ENCODE measurements around the gene PRR22.
"Not testable (repeated sequence)": the region's sequence is repeated elsewhere in the genome, so short reads cannot be mapped to it uniquely, and the experiment has no call there.

The PRR22 gene

DNA sequence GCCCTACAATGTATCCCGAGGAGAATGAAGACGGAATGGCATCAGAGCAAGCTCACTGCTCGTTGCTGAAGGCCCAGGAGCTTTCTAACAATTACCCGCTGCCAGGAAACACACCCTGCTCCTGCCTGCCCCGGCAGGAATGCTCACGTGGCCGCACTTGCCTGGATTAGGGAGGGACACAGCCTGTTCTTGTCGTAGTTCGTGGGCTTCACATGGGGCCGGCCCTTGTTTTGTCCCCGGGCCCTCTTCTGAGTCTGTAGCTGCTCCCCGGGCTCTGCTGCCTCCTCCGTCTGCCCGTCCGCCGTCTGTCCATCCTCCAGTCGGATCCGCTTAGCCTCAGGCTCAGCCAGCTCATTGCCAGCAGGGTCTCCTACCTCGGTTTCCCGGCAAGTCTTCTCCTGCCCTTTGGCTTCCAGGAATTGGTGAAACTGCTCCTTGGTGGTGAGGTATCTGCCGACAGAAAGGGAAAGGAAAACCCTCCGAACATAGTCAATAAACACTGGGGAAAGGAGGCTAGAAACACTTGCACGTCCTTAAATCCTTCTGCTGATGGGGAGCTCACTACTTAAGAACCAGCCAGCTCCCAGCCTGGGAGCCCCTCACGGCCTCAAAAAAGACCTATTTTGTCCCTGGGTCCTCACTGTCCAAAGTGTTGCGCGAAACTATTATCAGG lies 5.5 kb upstream of the PRR22 start:
- Mint-ChIP-seq H3K4me3 (peak overlapping the region; percentile 98), H3K4me1 (peaks cover 14% of the 10 kb centered on the region), H3K36me3 (ENCODE audit: low read depth) (peaks cover 37% of the 10 kb centered on the region), H3K9me3 (no peaks in the 10 kb centered on the region), H3K27ac (peak overlapping the region; percentile 100), H3K27me3 (peaks cover 3% of the 10 kb centered on the region)
- DNase-seq = no peak
- ATAC-seq = no peak

DNA sequence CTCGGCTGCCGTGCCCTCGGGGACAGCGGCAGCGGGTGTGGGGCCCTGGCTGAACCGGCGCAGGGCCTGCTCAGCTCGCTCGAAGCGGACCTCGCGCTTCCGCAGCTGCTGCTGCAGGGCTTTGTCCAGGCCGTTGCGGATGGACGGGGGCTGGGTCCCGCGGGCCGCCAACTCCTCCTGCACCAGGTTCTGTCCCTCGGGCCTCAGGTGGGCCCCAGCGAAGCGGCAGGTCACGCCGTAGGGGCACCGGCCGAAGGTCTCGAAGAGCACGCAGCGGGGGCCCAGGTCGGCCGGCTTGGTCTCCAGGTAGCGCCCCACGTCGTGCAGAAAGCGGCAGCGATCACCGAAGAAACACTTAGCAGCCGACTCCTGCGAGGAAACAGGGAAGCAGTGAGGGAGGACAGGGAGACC lies 4.8 kb upstream of the PRR22 start:
- H3K36me3 Mint-ChIP-seq (ENCODE audit: low read depth) = peaks cover 37% of the 10 kb centered on the region
- H3K27ac Mint-ChIP-seq = no peak overlapping the region
- peaks cover 14% of the 10 kb centered on the region for H3K4me1 Mint-ChIP-seq
- ATAC-seq (no peak), DNase-seq (no peak)
- peak overlapping the region; percentile 98 for H3K4me3 Mint-ChIP-seq
- peaks cover 3% of the 10 kb centered on the region for H3K27me3 Mint-ChIP-seq
- no peaks in the 10 kb centered on the region for H3K9me3 Mint-ChIP-seq

DNA sequence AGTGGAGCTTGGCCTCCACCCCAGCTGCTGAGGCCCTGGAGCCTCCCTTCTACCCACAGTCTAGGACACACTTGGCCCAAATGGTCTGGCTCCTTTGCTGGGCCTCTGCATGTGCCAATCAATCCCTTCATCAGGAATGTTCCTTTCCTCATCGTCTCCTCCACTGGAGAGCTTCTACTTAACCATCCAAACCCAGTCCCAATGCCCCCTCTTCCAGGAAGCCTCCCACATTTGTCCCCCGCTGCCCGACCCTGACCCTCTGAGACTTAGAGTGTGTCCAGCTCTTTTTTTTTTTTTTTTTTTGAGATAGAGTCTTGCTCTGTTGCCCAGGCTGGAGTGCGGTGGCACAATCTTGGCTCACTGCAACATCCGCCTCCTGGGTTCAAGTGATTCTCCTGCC lies 3.9 kb upstream of the PRR22 start:
- no peak overlapping the region for H3K27ac Mint-ChIP-seq

DNA sequence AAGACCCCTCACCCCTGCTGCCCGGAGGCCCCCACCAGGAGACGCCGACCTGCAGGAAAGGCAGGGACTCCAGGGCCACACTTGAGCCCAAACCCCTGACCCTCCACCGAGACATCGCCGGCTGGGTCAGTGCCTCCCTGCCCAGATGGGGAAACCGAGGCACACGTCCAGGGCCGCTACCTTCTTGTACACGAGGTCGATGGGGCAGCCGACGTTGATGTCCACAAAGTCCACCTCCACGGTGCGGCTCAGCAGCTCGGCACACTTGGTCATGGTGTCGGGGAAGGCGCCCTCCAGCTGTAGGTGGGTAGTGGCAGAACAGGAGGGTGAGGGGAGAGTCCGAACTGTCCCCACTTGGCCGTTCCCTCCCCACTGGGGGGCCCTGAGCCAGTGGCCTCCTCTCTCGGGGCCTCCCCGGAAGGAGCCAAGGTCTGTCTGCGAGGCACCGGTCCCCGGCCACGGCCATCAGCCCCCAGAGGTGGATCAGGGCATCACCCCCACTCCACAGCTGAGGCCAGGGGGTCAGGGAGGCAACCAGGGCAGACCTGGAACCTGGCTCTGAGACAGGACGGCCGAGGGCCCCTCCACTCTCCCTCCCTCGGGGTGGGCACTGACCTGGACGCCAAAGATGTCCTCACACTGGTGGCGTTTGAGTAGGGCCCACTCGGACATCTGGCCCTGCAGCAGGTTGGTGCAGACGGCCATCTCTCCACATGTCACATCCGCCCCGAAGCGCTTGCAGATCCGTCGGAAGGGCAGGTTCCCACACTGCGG lies 3.0 kb upstream of the PRR22 start:
- H3K9me3 Mint-ChIP-seq = no peaks in the 10 kb centered on the region
- DNase-seq (no peak), ATAC-seq (no peak)
- H3K36me3 Mint-ChIP-seq (ENCODE audit: low read depth) = peaks cover 37% of the 10 kb centered on the region
- peaks cover 13% of the 10 kb centered on the region for H3K4me1 Mint-ChIP-seq
- H3K27me3 Mint-ChIP-seq = peaks cover 3% of the 10 kb centered on the region
- H3K4me3 Mint-ChIP-seq = no peak overlapping the region
- no peak overlapping the region for H3K27ac Mint-ChIP-seq

More for the DNA sequence above, 3.9 kb upstream of the PRR22 start:
- Mint-ChIP-seq H3K27me3 (peaks cover 3% of the 10 kb centered on the region), H3K4me1 (peaks cover 13% of the 10 kb centered on the region), H3K36me3 (ENCODE audit: low read depth) (peaks cover 37% of the 10 kb centered on the region), H3K4me3 (no peak overlapping the region), H3K9me3 (no peaks in the 10 kb centered on the region)
- DNase-seq (no peak), ATAC-seq (no peak)

DNA sequence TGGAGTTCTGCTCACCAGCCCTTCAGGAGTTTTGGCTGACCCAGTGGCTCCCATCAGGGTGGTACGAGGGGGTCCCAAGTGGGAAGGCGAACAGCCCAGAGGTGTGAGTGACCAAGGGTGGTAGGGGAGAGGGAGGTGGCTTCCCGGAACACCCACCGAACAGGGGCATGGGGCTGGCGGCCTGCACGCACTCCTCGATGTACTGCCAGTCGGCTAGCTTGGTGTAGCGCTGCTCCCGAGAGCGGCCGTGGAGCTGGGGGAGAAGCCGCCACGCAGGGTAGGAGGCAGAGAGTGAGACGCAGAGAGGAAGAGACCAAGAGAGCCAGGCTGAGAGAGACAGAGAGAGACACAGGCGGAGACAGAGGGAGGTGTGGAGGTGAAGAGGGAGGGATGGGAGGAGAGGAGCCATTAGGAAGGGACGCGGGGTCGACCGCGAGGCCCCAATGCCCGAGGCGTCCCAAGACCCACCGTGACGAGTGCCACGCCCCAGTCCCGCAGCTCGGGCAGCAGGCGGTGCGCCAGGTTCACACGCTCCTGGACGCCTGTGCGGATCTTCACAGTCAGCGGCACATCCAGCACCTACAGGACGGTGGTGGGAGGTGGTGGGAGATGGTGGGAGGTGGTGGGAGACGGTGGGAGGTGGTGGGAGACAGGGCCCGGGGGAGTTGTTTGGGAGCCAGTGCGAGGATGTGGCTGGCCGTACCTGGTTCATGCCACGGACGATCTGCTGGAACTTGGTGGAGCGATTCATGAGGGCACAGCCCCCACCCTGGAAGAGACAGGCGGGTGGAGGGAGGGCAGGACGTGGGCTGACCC lies 2.3 kb upstream of the PRR22 start:
- no peaks in the 10 kb centered on the region for H3K9me3 Mint-ChIP-seq
- DNase-seq (no peak), ATAC-seq (no peak)
- H3K27me3 Mint-ChIP-seq = peaks cover 3% of the 10 kb centered on the region
- peaks cover 37% of the 10 kb centered on the region for H3K36me3 Mint-ChIP-seq (ENCODE audit: low read depth)
- no peak overlapping the region for H3K27ac Mint-ChIP-seq
- no peak overlapping the region for H3K4me3 Mint-ChIP-seq
- peaks cover 13% of the 10 kb centered on the region for H3K4me1 Mint-ChIP-seq

DNA sequence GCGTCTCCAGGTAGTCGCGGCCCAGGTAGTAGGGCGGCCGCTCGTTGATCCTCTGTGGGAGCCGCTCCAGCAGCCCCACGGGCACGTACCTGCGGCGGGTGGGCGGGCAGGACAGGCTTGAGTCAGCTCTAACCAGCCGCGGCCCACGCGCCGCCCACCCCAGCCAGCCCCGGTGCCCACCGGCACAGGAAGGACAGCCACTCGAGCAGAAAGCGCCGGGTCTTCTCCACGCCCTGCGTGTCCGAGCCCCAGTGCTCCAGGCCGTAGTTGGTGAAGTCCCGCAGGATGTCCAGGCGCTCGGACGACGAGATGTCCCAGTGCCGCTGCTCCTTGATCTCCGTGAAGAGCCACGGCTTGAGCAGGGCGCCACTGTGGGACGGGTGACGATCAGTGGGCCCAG lies 877 bp upstream of the PRR22 start:
- no peak overlapping the region for H3K4me3 Mint-ChIP-seq
- peaks cover 31% of the 10 kb centered on the region for H3K36me3 Mint-ChIP-seq (ENCODE audit: low read depth)
- peaks cover 5% of the 10 kb centered on the region for H3K4me1 Mint-ChIP-seq
- DNase-seq (no peak), ATAC-seq (no peak)
- no peaks in the 10 kb centered on the region for H3K9me3 Mint-ChIP-seq
- H3K27ac Mint-ChIP-seq = no peak overlapping the region
- no peaks in the 10 kb centered on the region for H3K27me3 Mint-ChIP-seq

DNA sequence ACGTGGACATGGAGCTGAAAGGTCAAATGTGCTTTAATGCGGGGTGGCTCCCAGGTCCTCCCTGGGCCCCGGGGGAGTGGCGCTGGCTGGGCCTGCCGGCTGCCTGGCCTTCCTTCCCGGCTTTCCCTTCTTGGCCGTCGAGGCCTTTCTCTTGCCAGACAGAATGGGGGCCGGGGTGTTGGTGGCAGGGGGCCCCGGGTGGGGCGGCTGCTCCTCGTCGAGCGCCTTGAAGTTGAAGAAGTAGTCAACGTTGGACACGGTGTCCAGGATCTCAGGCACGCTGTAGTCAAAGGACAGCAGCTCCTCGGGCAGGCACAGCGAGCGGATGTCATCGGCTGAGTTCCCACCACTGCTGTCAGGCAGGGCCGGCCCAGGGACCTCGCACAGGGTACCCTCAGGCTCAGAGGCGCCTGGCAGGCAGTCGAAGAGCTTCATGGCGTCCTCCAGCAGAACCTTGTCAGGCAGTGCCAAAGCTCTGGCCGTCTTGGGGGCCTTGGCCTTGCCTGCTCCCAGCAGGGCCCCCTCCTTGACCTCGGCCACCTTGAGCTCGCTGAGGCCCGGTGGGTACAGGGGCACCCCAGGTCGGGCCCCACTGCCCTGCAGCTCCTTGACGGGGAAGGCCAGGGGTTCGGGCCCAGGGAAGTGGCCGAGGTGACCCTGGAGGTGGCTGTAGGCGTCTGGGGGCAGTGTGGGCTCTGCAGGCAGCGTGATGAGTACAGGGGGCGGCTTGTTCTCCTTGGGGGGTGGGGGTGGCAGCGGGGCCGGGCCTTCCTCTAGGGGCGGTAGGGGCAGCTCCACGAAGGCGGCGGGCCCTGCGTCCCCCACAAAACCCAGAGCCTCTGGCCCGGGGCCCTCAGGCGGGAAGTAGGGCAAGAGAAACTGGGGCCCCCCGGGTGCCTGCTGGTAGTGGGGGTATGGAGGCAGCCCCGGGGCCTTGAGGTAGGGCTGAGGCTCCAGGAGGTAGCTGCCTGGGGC lies 1.3 kb downstream of the PRR22 start:
- H3K27me3 Mint-ChIP-seq = no peaks in the 10 kb centered on the region
- H3K4me1 Mint-ChIP-seq = no peaks in the 10 kb centered on the region
- H3K9me3 Mint-ChIP-seq = no peaks in the 10 kb centered on the region
- no peak overlapping the region for H3K4me3 Mint-ChIP-seq
- peaks cover 16% of the 10 kb centered on the region for H3K36me3 Mint-ChIP-seq (ENCODE audit: low read depth)
- ATAC-seq = no peak
- no peak for DNase-seq
- no peak overlapping the region for H3K27ac Mint-ChIP-seq

DNA sequence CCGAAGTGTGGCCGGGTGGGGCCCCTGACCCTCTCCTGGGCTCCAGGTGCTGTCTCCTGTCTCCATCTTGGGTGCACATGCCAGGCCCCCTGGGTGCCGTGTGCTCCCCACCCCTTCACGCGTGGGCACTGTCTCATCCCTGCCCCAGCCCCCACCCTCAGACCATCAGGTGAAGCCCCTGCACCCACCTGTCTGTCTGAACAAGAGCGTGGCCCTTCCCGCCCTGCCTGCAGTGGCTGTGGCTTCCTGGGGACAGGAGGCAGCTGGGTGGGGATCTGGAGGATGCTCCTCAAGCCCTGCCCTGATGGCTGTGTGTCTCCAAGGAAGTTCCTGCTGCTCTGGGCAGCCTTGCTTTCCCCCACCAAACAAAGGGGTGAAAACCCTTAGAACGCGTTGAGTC lies 2.2 kb downstream of the PRR22 start:
- H3K27me3 Mint-ChIP-seq = no peaks in the 10 kb centered on the region
- DNase-seq (no peak), ATAC-seq (no peak)
- peaks cover 12% of the 10 kb centered on the region for H3K36me3 Mint-ChIP-seq (ENCODE audit: low read depth)
- H3K4me3 Mint-ChIP-seq = no peak overlapping the region
- no peaks in the 10 kb centered on the region for H3K4me1 Mint-ChIP-seq
- no peak overlapping the region for H3K27ac Mint-ChIP-seq
- no peaks in the 10 kb centered on the region for H3K9me3 Mint-ChIP-seq

DNA sequence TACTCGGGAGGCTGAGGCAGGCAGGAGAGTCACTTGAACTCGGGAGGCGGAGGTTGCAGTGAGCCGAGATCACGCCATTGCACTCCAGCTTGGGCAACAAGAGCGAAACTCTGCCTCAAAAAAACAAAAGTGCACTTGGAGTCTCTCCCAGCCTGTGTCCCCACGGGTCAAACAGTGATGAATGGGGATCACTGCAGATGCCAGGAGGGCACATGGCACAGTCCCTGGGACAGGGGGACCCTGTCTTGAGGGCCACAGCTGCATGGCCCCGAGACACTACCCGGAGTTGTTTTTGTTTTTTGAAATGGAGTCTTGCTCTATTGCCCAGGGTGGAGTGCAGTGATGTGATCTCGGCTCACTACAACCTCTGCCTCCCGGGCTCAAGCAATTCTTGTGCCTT lies 3.6 kb downstream of the PRR22 start:
- H3K36me3 Mint-ChIP-seq (ENCODE audit: low read depth); H3K4me3 Mint-ChIP-seq; DNase-seq; H3K27me3 Mint-ChIP-seq; H3K9me3 Mint-ChIP-seq; H3K27ac Mint-ChIP-seq; H3K4me1 Mint-ChIP-seq; ATAC-seq: not testable (repeated sequence)

DNA sequence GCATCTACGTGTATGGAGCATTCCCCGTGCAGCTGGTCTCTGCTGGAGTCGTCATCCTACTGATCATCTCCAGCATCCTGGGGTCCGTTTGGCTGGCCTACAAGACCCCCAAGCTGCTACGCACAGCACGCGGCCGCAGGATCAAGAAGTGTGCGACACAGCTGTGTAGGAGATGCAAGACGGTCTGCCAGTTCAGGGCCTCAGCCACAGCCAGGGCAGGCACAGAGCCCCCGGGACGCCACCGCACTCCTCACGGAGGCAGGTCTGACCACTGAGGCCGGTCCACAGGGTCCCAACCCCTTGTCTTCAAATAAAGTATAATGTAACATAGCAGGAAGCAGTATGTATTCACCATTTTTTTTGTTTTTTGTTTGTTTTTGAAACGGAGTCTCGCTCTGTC lies 6.1 kb downstream of the PRR22 start:
- Mint-ChIP-seq H3K4me3 (no peak overlapping the region), H3K36me3 (ENCODE audit: low read depth) (no peaks in the 10 kb centered on the region), H3K27me3 (peaks cover 2% of the 10 kb centered on the region), H3K27ac (no peak overlapping the region), H3K4me1 (no peaks in the 10 kb centered on the region), H3K9me3 (no peaks in the 10 kb centered on the region)
- ATAC-seq (no peak), DNase-seq (no peak)

DNA sequence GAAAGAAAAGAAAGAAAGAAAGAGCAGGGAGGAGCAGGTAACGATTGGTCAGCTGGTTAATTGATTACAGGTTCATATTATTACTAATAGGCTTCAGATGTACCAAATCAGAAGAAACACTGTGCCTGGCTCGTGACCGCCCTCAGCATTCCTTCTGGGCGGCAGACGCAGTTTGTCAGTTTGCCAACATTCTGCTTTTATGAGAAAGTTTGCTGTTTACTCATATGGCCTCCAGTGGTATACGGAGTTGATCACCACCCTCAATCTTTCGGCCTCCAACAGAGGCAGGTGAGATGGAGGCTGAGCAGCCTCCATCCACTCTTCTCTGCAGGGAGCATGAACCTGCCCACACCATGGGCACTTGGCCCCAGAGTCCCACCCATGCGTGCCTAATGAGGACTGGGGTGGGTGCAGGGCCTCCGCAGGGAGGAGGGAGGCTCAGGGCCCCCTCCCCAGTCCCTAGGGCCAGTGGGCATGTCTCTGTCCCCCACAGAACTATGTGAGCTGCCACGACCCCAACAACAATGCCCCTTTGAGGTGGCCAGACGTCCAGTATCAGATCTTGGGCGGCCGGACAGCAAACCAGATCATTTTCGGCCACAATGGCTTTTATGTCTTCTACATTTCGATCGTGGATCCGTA lies 8.8 kb downstream of the PRR22 start:
- peaks cover 2% of the 10 kb centered on the region for H3K27me3 Mint-ChIP-seq
- H3K27ac Mint-ChIP-seq = no peak overlapping the region
- DNase-seq (no peak), ATAC-seq (no peak)
- H3K4me1 Mint-ChIP-seq = no peaks in the 10 kb centered on the region
- H3K9me3 Mint-ChIP-seq = no peaks in the 10 kb centered on the region
- no peaks in the 10 kb centered on the region for H3K36me3 Mint-ChIP-seq (ENCODE audit: low read depth)
- H3K4me3 Mint-ChIP-seq = no peak overlapping the region

DNA sequence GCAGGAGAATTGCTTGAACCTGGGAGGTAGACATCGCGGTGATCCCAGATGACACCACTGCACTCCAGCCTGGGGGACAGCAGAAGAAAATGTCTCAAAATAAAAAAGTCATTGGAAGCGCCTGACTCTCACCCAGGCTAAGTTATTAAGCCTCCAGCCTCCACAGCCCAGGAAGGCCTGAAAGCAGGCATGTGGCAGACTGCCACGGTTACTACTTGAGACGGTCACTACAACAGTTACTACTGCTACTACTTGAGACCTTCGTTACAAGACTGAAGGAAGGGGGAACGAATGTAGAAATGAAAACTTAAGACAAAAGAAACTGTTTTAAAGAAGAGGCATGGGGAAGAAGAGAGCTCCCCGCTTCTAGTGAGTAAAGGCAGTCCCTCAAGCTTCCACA lies 9.6 kb downstream of the PRR22 start:
- Mint-ChIP-seq H3K27me3 (peaks cover 2% of the 10 kb centered on the region), H3K4me3 (no peak overlapping the region), H3K9me3 (no peaks in the 10 kb centered on the region), H3K36me3 (ENCODE audit: low read depth) (no peaks in the 10 kb centered on the region), H3K4me1 (no peaks in the 10 kb centered on the region), H3K27ac (no peak overlapping the region)
- no peak for DNase-seq
- ATAC-seq = no peak

DNA sequence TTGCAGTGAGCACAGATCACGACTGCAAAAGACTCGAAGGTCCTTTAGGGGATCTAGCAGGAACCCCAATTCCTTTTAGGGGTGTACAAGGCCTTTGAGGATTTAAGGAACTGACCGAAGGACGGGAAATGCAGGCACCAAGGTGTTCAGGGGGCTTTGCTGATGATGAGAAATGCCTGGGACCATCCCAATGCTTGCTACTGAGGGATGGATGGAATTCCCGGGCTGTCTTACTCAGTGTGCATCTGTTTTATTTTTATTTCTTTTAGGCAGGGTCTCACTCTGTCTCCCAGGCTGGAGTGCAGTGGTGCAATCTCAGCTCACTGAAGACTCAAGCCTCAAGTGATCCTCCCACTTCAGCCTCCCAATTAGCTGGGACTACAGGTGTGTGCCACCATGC lies 11.3 kb downstream of the PRR22 start:
- no peak for ATAC-seq
- Mint-ChIP-seq H3K27me3 (peaks cover 2% of the 10 kb centered on the region), H3K4me3 (no peak overlapping the region), H3K9me3 (no peaks in the 10 kb centered on the region), H3K36me3 (ENCODE audit: low read depth) (no peaks in the 10 kb centered on the region), H3K4me1 (no peaks in the 10 kb centered on the region), H3K27ac (no peak overlapping the region)
- DNase-seq = no peak

DNA sequence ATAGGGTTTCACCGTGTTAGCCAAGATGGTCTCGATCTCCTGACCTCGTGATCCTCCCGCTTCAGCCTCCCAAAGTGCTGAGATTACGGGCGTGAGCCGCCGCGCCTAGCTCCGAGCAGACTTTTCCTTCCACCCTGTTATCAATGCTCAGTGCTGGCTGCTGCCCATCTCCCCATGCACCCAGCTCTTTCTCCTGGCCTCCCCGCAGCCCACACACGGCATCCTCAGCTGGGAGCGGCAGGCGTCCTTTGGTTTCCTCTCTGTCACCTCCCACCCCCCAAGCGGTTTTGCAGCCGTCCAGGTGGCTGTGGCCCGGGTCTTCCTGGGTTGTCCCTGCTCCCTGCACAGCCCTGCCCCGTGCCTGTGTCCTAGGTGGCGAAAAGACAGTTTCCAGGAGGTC lies 12.1 kb downstream of the PRR22 start:
- DNase-seq = no peak
- Mint-ChIP-seq H3K27ac (no peak overlapping the region), H3K27me3 (peaks cover 2% of the 10 kb centered on the region), H3K4me1 (no peaks in the 10 kb centered on the region), H3K36me3 (ENCODE audit: low read depth) (no peaks in the 10 kb centered on the region), H3K4me3 (no peak overlapping the region), H3K9me3 (no peaks in the 10 kb centered on the region)
- no peak for ATAC-seq
